GM21360 (cell line): ENCODE data around the gene STYK1.

Source experiments
- ATAC-seq: cut with Tn5 transposase; IDR thresholded peaks from one replicate; pipeline ENCODE4 v1.9.1; 2021; ENCODE audit warnings: mild to moderate bottlenecking, moderate library complexity; ENCODE audit not compliant: unreplicated experiment

Gene STYK1

GRCh38 chr12:10571141-10571540 is 102.7 kb downstream of the STYK1 start:
- no peak for ATAC-seq
